Measurements from ENCODE around the gene ATXN7L1. TPM values are rescaled to one million over a fixed set of nuclear protein-coding genes. Genes with fewer than 3 reads are reported as not detected.

The ATXN7L1 gene
- total RNA-seq, 4 donors from 2014 or later = 12.3 to 28.8 (median 21.0) TPM

DNA sequence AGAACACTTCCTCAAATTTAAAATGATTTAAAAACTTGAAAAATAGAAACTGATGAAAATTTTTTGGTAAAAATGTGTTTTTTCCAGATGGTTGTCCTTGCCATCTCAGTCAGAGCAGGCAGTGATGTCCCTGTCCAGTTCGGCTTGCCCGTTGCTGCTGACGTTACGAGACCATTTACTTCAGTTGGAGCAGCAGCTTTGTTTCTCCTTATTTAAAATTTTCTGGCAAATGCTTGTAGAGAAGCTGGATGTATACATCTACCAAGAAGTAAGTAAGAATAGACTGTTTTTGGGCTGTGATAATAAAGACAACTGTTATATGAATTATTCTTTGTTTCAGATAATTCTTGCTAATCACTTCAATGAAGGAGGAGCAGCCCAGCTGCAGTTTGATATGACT lies 311.2 kb downstream of the ATXN7L1 start:
- H3K9me3 ChIP-seq = no peaks in the 10 kb centered on the region
- H3K27me3 ChIP-seq = no peaks in the 10 kb centered on the region
- no peak overlapping the region for H3K4me3 ChIP-seq
- 93 to 95% methylated on average over 4 of the region's 4 CpGs for WGBS, 2 donors (ENCODE audit: low coverage in 1 of 2)
- H3K4me1 ChIP-seq = no peaks in the 10 kb centered on the region
- peaks cover 0 to 62% (median 13%) of the 10 kb centered on the region in 4 donors for H3K36me3 ChIP-seq
- H3K27ac ChIP-seq = no peak overlapping the region
- no peak for DNase-seq
- intact Hi-C loops (cut with DNase I; ENCODE audit: low total_unique reads) = no loop called here
- in situ Hi-C loops (cut with MboI; ENCODE audit: low pct_ligation_motif_present in 1 of 4, low pct_unique_long_range_greater_than_20kb in 1 of 4, low sequenced_read_pairs in 3 of 4) = no loop called here
- no peak for TF ChIP-seq POLR2AphosphoS5 (IDR thresholded peaks at IDR 0.05)
- TF ChIP-seq, protein P1, sequence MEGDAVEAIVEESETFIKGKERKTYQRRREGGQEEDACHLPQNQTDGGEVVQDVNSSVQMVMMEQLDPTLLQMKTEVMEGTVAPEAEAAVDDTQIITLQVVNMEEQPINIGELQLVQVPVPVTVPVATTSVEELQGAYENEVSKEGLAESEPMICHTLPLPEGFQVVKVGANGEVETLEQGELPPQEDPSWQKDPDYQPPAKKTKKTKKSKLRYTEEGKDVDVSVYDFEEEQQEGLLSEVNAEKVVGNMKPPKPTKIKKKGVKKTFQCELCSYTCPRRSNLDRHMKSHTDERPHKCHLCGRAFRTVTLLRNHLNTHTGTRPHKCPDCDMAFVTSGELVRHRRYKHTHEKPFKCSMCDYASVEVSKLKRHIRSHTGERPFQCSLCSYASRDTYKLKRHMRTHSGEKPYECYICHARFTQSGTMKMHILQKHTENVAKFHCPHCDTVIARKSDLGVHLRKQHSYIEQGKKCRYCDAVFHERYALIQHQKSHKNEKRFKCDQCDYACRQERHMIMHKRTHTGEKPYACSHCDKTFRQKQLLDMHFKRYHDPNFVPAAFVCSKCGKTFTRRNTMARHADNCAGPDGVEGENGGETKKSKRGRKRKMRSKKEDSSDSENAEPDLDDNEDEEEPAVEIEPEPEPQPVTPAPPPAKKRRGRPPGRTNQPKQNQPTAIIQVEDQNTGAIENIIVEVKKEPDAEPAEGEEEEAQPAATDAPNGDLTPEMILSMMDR (IDR thresholded peaks at IDR 0.05) = no peak
- TF ChIP-seq EP300 (IDR thresholded peaks at IDR 0.05; ENCODE audit: low read depth) = no peak
- no peak for TF ChIP-seq POLR2A (IDR thresholded peaks at IDR 0.05)

DNA sequence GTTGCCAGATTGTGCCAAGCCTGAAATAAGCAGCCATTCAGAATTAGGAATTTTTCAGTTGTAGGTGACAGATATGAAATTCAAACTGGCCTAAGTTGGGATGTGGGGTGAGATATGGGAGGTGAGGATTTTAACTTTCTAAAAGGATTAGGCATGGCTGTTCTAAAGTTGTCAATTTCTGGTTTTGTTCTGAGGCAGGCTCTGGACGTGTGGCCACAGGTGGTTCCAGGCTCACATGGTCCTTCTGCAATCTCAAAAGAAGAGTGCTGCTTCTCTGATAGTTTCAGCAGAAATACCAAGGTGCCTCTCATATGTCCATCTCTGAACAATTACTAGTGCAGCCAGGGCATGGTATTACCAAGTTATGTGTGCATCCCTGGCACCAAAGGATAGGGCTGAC lies 316.5 kb downstream of the ATXN7L1 start:
- peaks cover 0 to 65% (median 21%) of the 10 kb centered on the region in 4 donors for H3K36me3 ChIP-seq
- TF ChIP-seq POLR2AphosphoS5 (IDR thresholded peaks at IDR 0.05) = no peak
- TF ChIP-seq, protein P1 (IDR thresholded peaks at IDR 0.05) = no peak
- TF ChIP-seq EP300 (IDR thresholded peaks at IDR 0.05; ENCODE audit: low read depth) = no peak
- TF ChIP-seq POLR2A (IDR thresholded peaks at IDR 0.05) = no peak
- no peaks in the 10 kb centered on the region for H3K27me3 ChIP-seq
- no peak for DNase-seq
- intact Hi-C loops (cut with DNase I; ENCODE audit: low total_unique reads) = loop anchor here (5.0 kb wide), 1 partner anchor 1108 kb away; no protein-coding TSS in a partner anchor
- H3K27ac ChIP-seq = no peak overlapping the region
- in situ Hi-C loops (cut with MboI; ENCODE audit: low pct_ligation_motif_present in 1 of 4, low pct_unique_long_range_greater_than_20kb in 1 of 4, low sequenced_read_pairs in 3 of 4) = no loop called here
- H3K9me3 ChIP-seq = no peaks in the 10 kb centered on the region
- WGBS, 2 donors (ENCODE audit: low coverage in 1 of 2) = 85% methylated on average over 1 of the region's 1 CpG; no CpG with 5 or more reads in 1 of the 2 donors
- no peak overlapping the region for H3K4me3 ChIP-seq
- H3K4me1 ChIP-seq = no peaks in the 10 kb centered on the region

Other genes with a start within 250 kb of the ATXN7L1 start
- 10 to 100 TPM in 3 of 4 donors, 1 to 10 TPM in 1; 7.6 to 34.4 (median 29.1) TPM for gene CDHR3, start 86.7 kb upstream of the ATXN7L1 start, total RNA-seq
- gene SYPL1, start 235.7 kb upstream of the ATXN7L1 start, total RNA-seq = 10 to 100 TPM; 36.7 to 81.8 (median 59.5) TPM